SJSA1 (cell line): ENCODE data around the gene HOMER1. TPM values are rescaled to one million over a fixed set of nuclear protein-coding genes. Genes with fewer than 3 reads are reported as not detected.

Source experiments
- DNase-seq, 2 experiments: peaks; one replicate each; pipeline ENCODE4 v3.0.0-alpha.2; 2015 to 2020; ENCODE audit warnings: low spot score in 2 of 2, low read depth in 1 of 2
- H3K27ac ChIP-seq: fragments of 250-450 bp; sonication (Bioruptor Pico); 2 replicates; pipeline ENCODE4 v1.5.1; 2020; ENCODE audit warnings: mild to moderate bottlenecking, moderate library complexity
- H3K27me3 ChIP-seq: fragments of 250-450 bp; sonication (Bioruptor Pico); replicated peaks from 2 replicates; pipeline ENCODE4 v1.5.1; 2020; ENCODE audit warnings: mild to moderate bottlenecking, moderate library complexity
- H3K36me3 ChIP-seq: fragments of 250-450 bp; sonication (Bioruptor Pico); 2 replicates; pipeline ENCODE4 v1.5.1; 2020; ENCODE audit warnings: mild to moderate bottlenecking
- H3K4me1 ChIP-seq: fragments of 250-450 bp; sonication (Bioruptor Pico); replicated peaks from 2 replicates; pipeline ENCODE4 v1.6.1; 2021; ENCODE audit warnings: mild to moderate bottlenecking
- H3K4me3 ChIP-seq: fragments of 250-450 bp; sonication (Bioruptor Pico); 2 replicates; pipeline ENCODE4 v1.5.1; 2020; ENCODE audit warnings: mild to moderate bottlenecking
- H3K9me3 ChIP-seq: fragments of 250-450 bp; sonication (Bioruptor Pico); replicated peaks from 2 replicates; pipeline ENCODE4 v1.5.1; 2020; ENCODE audit warnings: mild to moderate bottlenecking
- total RNA-seq: library from RNA; depleted of rRNA; stranded (reverse); fragments of >200 nt; shearing (Covaris generic); gene quantifications from 2 replicates; pipeline ENCODE4 v1.2.3, GENCODE V29; 2014

HOMER1 gene
- total RNA-seq, 1 experiment from 2014 or later = 10.7 TPM

- H3K9me3 ChIP-seq = no peaks in the 10 kb centered on the region
- H3K27ac ChIP-seq = no peak overlapping the region
- H3K36me3 ChIP-seq = no peaks in the 10 kb centered on the region
- H3K4me3 ChIP-seq = no peak overlapping the region
- H3K4me1 ChIP-seq = peaks cover 7% of the 10 kb centered on the region; the same call in 1 of the 2 replicates
- no peaks in the 10 kb centered on the region for H3K27me3 ChIP-seq
- DNase-seq = no peak
These were observed 3.3 kb downstream of the HOMER1 start for GRCh38 chr5:79510638-79511037.

- H3K27me3 ChIP-seq = no peaks in the 10 kb centered on the region
- H3K27ac ChIP-seq = no peak overlapping the region
- no peak for DNase-seq
- no peak overlapping the region for H3K4me3 ChIP-seq
- H3K36me3 ChIP-seq = no peaks in the 10 kb centered on the region
- H3K9me3 ChIP-seq = no peaks in the 10 kb centered on the region
- peaks cover 13% of the 10 kb centered on the region for H3K4me1 ChIP-seq
These were observed 4.6 kb downstream of the HOMER1 start for GRCh38 chr5:79509244-79509885.

GRCh38 chr5:79508794-79509193 lies 5.1 kb downstream of the HOMER1 start:
- Histone ChIP-seq H3K9me3 (no peaks in the 10 kb centered on the region), H3K4me1 (peaks cover 19% of the 10 kb centered on the region), H3K27ac (no peak overlapping the region), H3K4me3 (no peak overlapping the region), H3K27me3 (no peaks in the 10 kb centered on the region), H3K36me3 (no peaks in the 10 kb centered on the region)
- DNase-seq = no peak

DNA sequence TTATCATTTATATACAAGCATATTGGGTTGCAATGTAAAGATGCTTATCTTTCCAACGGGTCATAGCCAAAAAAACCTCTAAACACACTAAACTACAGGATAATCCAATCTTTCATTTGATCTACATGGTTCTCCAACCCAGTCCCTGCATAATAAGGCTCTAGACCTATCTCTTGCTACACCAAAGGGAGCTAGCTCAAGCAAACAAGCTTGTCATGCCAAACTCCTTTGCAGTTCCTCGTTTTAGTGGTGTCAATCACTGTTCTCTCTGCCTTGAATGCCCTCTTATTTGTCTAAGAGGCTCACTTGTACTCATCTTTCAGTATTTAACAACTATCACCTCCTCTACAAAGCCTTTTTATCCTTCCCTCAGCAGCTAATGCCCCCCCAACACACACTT lies 5.6 kb downstream of the HOMER1 start:
- no peaks in the 10 kb centered on the region for H3K27me3 ChIP-seq

DNA sequence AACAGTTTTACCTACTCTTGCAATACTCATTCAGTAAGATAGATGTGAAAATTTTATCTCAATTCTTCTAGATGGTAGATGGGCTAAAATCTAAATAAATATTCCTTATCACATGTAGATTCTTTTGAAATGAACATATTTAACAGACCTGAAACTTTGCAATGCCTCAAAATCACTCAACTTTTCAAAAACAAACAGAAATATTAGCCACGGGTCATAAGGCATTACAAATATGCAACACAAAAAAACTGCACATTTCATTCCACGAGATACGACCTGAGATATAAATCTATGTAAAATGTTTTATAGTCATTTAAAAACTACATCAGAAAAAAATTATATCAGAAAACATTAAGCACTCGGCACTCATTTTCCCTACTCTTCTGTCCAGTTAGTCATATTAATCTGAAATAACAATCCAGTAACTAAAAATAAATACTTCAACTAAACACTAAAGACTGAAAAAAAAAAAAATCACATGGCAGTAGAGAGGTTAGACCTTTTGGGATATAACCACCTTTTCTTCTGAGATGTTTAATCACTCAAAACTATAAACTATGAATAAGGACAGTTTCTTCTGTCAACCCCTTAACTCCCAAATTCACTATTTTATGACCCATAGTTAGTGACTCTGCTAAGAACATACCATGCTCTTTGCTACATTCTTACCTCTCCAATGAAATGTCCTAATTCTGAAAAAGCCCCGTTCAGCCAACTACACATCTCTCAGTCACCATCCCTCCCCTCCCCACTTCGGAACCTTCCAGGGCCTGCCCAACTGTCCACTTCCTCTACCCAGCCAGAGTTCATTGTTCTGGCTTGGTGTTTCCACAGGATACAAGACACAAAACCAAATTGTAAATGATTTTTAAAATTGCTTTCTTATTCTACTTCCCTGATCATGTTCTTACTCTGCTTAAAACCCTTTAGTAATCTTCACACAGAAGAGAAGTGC lies 6.4 kb downstream of the HOMER1 start:
- DNase-seq = no peak
- H3K4me3 ChIP-seq = no peak overlapping the region
- peaks cover 20% of the 10 kb centered on the region for H3K4me1 ChIP-seq
- H3K36me3 ChIP-seq = no peaks in the 10 kb centered on the region
- H3K9me3 ChIP-seq = no peaks in the 10 kb centered on the region
- no peaks in the 10 kb centered on the region for H3K27me3 ChIP-seq
- H3K27ac ChIP-seq = no peak overlapping the region

More for the DNA sequence above, 5.6 kb downstream of the HOMER1 start:
- Histone ChIP-seq H3K36me3 (no peaks in the 10 kb centered on the region), H3K27ac (no peak overlapping the region), H3K4me1 (peaks cover 20% of the 10 kb centered on the region), H3K4me3 (no peak overlapping the region), H3K9me3 (no peaks in the 10 kb centered on the region)
- DNase-seq = no peak

DNA sequence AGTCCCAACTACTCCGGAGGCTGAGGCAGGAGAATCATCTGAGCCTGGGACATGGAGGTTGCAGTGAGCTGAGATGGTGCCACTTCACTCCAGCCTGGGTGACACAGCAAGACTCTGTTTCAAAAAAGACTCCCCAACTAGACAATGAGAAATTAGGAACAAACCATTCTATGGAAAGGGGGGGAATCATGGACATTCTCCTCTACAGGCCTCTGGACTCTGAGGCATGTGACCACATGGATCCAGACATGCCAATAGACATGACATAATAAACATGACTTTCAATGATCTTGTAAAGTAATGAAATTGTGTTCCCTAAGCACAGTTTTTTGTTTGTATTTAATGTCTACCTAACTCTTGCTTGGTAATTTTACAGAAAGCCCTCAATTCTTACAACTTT lies 8.8 kb downstream of the HOMER1 start:
- Histone ChIP-seq H3K9me3 (no peaks in the 10 kb centered on the region), H3K4me3 (no peak overlapping the region), H3K27ac (no peak overlapping the region), H3K36me3 (no peaks in the 10 kb centered on the region), H3K27me3 (no peaks in the 10 kb centered on the region), H3K4me1 (peaks cover 18% of the 10 kb centered on the region)
- DNase-seq = no peak

DNA sequence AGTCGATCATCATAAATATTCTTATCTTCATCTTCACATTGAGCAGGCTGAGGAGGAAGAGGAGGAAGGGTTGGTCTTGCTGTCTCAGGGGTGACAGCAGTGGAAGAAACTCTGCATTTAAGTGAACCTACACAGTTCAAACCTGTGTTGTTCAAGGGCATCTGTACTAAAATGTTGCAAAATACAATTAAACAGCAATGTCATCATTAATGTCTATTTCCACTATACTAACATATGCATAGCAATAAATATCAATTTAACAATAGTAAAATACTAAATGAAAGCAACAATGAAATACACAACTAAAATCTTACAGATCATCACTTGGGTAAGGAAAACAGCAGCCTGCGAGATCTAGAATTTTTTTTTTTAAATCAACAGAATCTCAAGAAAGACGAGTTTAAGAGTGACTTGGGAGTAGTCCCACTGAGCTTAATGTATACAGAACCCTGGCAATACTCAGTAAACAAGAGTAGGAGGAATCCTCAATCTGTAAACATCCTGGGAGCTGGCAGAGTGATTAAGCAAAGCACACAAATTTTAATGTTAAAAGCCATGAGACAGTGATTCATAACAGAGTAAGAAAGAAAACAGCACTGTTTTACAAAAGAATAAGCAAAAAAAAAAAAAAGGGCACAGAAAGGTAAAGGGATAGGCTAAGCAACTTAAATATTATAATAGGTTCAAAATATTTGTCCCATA lies 10.0 kb downstream of the HOMER1 start:
- DNase-seq = peak in 1 of 2 experiments; percentile 53
- Histone ChIP-seq H3K27me3 (no peaks in the 10 kb centered on the region), H3K27ac (peak overlapping the region; percentile 26), H3K4me1 (peaks cover 18% of the 10 kb centered on the region), H3K9me3 (no peaks in the 10 kb centered on the region), H3K36me3 (no peaks in the 10 kb centered on the region), H3K4me3 (no peak overlapping the region)

GRCh38 chr5:79499640-79500273 lies 14.2 kb downstream of the HOMER1 start:
- H3K27ac ChIP-seq = no peak overlapping the region
- H3K4me1 ChIP-seq = peaks cover 23% of the 10 kb centered on the region
- no peaks in the 10 kb centered on the region for H3K9me3 ChIP-seq
- H3K36me3 ChIP-seq = no peaks in the 10 kb centered on the region
- no peak overlapping the region for H3K4me3 ChIP-seq
- no peaks in the 10 kb centered on the region for H3K27me3 ChIP-seq
- DNase-seq = no peak

- H3K27me3 ChIP-seq = no peaks in the 10 kb centered on the region
- no peak overlapping the region for H3K27ac ChIP-seq
- H3K9me3 ChIP-seq = no peaks in the 10 kb centered on the region
- no peak overlapping the region for H3K4me3 ChIP-seq
- no peak for DNase-seq
- H3K4me1 ChIP-seq = peaks cover 17% of the 10 kb centered on the region
- no peaks in the 10 kb centered on the region for H3K36me3 ChIP-seq
These were observed 18.6 kb downstream of the HOMER1 start for GRCh38 chr5:79495311-79495710.

GRCh38 chr5:79493596-79494345 lies 20.2 kb downstream of the HOMER1 start:
- Histone ChIP-seq H3K36me3 (no peaks in the 10 kb centered on the region), H3K9me3 (no peaks in the 10 kb centered on the region), H3K4me3 (no peak overlapping the region), H3K4me1 (peaks cover 22% of the 10 kb centered on the region), H3K27me3 (no peaks in the 10 kb centered on the region), H3K27ac (no peak overlapping the region)
- DNase-seq = no peak

DNA sequence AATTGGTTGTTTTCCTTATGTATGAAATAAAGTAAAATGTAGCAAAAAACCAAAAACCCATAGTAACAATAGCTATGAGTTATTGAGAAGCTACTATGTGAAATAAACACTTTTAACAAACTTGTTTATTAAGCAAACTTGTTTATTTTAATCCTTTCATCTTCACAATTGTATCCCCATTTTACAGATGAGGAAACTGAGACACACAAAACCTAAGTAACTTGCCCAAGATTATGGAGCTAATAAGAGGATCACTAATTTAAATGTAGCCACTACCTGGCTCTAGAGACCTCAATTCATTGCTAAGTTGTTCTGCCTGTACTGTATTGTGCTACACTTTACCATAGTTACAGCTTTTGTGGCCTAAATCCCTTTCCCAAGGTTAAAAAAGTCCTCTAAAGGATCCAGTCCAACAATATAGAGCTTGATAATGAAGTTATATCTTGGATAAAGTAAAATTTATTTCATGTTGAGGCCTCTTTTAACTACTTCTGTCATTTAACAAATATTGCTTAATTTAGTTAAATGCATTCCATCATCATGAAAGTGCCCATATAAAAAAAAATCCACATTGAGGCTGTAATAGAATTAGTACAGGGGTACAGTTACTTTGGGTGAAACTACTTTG lies 22.1 kb downstream of the HOMER1 start:
- no peaks in the 10 kb centered on the region for H3K9me3 ChIP-seq
- H3K27me3 ChIP-seq = no peaks in the 10 kb centered on the region
- DNase-seq = no peak
- peaks cover 31% of the 10 kb centered on the region for H3K4me1 ChIP-seq
- no peak overlapping the region for H3K27ac ChIP-seq
- H3K4me3 ChIP-seq = no peak overlapping the region
- H3K36me3 ChIP-seq = no peaks in the 10 kb centered on the region

DNA sequence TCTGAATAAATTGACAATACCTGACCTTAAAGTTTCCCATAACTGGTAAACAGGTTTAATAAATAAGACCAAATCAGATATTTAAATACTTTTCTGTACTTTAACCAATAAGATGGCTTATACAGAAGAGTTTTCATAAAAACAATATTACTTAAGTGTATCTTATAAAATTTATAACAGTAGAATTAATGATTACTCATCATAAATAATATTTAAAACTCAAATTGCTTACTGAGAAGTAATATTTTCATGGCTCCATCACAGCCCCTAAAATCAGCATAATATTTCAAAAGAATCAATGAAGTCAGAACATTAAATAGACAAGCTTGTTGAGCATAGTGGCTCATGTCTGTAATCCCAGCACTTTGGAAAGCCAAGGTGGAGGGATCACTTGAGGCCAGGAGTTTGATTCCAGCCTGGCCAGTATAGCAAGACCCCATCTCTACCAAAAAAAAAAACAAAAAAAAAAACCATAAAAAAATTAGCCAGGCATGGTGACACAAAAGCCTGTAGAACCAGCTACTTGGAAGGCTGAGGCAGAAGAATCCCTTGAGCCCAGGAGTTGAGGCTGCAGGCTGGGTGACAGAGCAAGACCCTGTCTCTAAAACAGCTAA lies 23.5 kb downstream of the HOMER1 start:
- DNase-seq = no peak
- no peaks in the 10 kb centered on the region for H3K9me3 ChIP-seq
- no peaks in the 10 kb centered on the region for H3K36me3 ChIP-seq
- no peak overlapping the region for H3K4me3 ChIP-seq
- no peaks in the 10 kb centered on the region for H3K27me3 ChIP-seq
- H3K4me1 ChIP-seq = peaks cover 38% of the 10 kb centered on the region
- no peak overlapping the region for H3K27ac ChIP-seq
